A549 treated with ZK216348 at 1 μM for 4 hours (cell line): Measurements from ENCODE around the gene CFAP68. TPM values are rescaled to one million over a fixed set of nuclear protein-coding genes. Genes with fewer than 3 reads are reported as not detected.

Experiments
- total RNA-seq: library from RNA; stranded (reverse); fragments of 200-300 nt; extraction: Qiagen RNA extraction; gene quantifications from 5 replicates; pipeline ENCODE4 v1.2.3, GENCODE V29; 2022; ENCODE audit warnings: low read depth

The CFAP68 gene, protein sequence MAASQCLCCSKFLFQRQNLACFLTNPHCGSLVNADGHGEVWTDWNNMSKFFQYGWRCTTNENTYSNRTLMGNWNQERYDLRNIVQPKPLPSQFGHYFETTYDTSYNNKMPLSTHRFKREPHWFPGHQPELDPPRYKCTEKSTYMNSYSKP
- total RNA-seq = 30.8 to 38.7 TPM (median 32.5 TPM) in 5 replicates

DNA sequence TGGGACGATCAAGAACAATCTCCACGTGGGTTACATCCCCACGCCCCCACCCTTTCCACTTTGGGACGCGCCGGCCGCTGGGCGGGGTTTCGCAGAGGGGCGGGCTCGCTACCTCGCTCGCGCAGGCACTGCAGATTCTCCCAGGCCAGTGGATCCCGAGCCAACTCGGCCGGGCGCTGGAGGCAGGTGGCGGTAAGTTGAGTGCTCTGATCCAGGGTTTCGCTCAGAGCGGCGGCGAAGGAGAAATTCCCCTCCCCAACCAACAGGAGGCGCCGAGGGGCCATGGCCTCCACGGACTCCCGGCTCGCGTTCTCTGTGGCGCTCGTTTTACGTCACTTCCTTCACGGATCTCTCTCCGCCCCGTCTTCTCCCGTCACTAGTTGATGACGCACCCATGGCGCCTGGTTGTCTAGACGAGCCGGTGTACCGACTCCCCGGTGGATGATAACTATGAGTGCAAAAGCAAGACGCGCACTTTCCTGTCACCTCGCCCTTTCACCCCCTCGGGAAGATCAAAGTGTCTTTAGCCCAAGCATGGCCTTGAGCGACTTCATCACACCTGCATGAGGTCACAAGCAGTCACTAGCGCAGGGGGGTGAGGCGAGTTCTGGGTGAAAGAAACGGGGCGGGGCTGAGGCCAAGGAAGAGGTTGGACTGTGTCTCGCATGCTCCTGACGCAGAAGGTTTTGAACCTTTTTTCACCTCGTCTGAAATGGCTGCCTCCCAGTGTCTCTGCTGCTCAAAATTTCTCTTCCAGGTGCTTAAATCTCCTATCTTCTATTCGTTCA is at the start of gene CFAP68, which contains the start of gene FDXACB1:
TSS of gene CFAP68 (plus strand) at position 693 of the 788 bp plus-strand sequence. CDS start at position 713, 20 bp downstream.
TSS of gene FDXACB1 (minus strand) at position 317 of the 788 bp plus-strand sequence. CDS start at position 284, 33 bp downstream.

DNA sequence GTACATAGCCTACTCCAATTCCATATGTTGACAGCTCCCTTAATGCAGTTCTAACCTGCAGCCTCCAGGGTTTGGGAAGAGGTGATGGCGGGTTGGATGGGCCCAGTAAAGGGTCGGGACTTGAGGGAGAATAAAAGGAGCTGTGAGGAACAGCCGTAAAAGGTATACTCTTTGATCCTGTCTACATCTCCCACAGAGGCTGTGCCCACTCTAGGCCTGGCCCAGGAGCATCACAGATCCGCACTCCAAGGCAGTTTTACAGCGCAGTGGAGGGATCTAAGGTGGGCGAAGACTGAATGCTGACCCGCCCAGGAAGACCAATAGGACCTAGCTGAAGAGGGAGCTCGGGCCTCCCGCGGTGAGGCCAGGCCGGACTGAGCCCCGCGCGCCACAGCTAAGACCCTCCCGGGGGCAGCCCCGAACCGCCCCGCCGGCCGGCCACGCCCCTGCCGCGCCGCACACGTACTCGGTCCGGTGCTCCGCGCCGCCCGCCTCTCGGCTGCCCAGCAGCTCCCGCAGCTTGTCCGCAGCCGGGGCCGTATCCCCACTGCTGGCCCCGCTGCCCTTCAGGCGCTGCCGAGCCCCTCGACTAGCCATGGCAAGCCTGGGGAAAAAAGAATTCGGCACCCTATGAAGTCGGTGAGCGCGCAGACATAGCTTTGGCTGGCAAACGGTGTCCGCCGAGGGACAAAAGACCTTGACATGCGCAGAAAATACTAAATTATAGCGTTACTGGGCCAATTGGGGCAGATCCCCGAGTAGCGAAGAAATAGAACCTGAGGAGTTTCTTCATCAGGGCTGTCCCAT is 8.3 kb upstream of the CFAP68 start, which contains the start of gene ALG9:
TSS of gene ALG9 (minus strand) at position 696 of the 807 bp plus-strand sequence. CDS start at position 597, 99 bp downstream.

DNA sequence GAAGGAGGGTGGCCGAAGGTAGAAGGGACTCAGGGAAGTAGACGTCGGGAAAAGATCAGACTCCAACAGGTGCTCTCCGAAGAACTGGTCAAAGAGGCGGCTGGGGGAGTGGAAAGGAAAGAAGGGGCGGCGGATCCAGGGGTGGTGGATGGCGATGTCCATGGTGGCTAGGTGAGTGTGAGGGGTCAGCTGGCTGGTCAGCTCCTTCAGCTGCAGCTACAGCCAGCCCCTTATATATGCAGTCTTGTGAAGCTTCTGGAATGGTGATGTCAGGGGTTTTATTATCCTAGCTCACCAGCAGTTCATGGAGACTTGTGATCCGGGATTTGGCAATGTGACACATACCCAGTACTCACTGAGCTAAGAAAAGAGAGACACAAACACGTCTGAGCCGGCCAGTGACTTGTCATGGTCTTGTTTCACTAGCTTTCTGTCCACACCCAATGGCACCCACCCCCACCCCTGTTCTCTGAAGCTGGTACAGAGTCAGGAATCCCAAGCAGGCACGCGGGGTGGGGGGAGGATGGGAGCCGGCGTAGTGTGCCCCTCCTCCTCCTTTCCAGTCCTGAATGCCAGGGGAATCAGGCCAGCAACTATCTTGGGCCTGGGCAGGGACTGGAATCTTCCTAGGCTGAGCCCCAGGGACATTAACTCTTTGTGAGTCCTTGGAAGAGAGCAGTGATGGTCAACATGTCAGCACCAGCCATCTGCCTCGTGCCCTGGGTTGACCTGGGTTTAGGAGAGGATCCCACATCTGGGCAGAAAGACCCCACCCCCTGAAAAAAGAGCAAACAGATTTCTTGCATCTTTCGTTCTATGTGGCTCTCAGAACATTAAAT is 32.4 kb downstream of the CFAP68 start, which contains the start of gene CRYAB:
TSS of gene CRYAB (minus strand) at position 208 of the 839 bp plus-strand sequence. CDS start at position 162, 46 bp downstream.

DNA sequence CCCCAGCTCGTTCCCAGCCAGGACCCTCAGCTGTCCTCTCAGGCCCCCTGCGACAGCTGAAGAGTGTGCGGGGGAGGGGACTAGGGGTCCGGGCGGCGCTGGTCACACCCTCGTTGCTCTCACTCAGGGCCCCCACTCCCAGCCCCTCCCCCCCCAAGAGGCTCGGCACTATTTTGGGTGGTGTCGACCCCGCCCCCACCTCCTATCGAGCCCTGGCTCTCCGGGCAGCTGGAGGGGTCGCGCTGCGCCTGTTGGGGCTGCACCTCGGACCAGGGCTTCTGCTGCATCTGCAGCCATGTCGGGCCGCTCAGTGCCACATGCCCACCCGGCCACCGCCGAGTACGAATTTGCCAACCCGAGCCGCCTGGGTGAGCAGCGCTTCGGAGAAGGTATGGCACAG is 33.2 kb downstream of the CFAP68 start, which contains the start of gene HSPB2:
TSS of gene HSPB2 (plus strand) at position 200 of the 400 bp plus-strand sequence. CDS start at position 296, 96 bp downstream.

DNA sequence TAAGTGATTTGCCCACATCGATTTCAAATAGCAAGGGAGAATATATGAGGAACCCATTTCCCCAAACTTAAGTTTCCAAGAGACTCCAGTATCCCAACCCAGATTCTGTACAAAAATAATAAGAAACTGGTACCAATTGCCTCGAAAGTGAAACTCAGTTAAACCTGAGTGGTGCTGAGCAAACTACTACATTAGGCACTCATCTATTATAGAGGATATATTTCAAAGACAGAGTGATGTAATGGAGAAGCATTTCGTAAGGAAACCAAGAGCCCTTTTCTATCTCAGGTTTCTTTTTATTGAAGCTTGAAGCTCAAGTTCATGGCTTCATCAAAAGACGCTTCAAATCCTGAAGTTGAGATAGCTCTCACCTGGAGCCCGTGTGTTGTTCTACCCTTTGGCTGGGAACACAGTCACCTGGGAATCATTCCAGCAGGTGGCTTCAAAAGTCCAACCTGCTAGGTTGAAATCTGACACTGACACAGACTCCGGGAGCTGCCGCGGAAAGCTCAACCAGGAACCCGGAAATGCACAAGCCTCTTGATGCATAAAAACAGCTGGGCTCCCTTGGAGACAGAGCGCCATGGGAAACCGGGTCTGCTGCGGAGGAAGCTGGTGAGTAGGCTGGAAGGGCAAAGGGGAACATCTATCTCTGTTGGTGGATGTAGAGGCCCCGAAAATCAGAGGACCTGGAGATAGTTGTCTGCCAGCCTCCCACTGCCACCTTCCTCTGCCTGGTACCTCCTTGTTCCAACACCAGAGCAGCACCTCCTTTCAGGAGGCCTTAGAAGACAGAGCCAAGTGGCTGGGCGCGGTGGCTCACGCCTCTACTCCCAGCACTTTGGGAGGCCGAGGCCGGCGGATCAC is 39.3 kb downstream of the CFAP68 start, which contains the start of gene C11orf52:
TSS of gene C11orf52 (plus strand) at position 524 of the 867 bp plus-strand sequence. CDS start at position 584, 60 bp downstream.

Other genes with a start within 250 kb of the CFAP68 start
- gene PPP2R1B, start 113.2 kb upstream of the CFAP68 start, total RNA-seq = 14.7 to 20.4 TPM (median 18.1 TPM) in 5 replicates
- gene ALG9, start 8.0 kb upstream of the CFAP68 start, total RNA-seq = 16.9 to 20.2 TPM (median 18.8 TPM) in 5 replicates
- gene FDXACB1, start 376 bp upstream of the CFAP68 start, total RNA-seq = 1.4 to 2.3 TPM (median 1.6 TPM) in 5 replicates
- 6.4 to 15.9 TPM (median 9.5 TPM) in 5 replicates for gene CRYAB, start 32.2 kb downstream of the CFAP68 start, total RNA-seq
- gene HSPB2, start 33.2 kb downstream of the CFAP68 start, total RNA-seq = not detected in 5 replicates
- gene C11orf52, start 39.4 kb downstream of the CFAP68 start, total RNA-seq = not detected in 5 replicates
- gene DIXDC1, start 57.8 kb downstream of the CFAP68 start, total RNA-seq = 4.5 to 10.0 TPM (median 7.8 TPM) in 5 replicates
- gene DLAT, start 145.9 kb downstream of the CFAP68 start, total RNA-seq = 22.0 to 37.2 TPM (median 29.2 TPM) in 5 replicates
- 0.65 to 1.8 TPM (median 1.2 TPM) in 5 replicates for gene PIH1D2, start 194.5 kb downstream of the CFAP68 start, total RNA-seq
- 14.8 to 26.3 TPM (median 15.3 TPM) in 5 replicates for gene NKAPD1, start 194.8 kb downstream of the CFAP68 start, total RNA-seq
- gene TIMM8B, start 207.2 kb downstream of the CFAP68 start, total RNA-seq = 66.5 to 77.3 TPM (median 71.1 TPM) in 5 replicates
- 65.2 to 71.1 TPM (median 66.1 TPM) in 5 replicates for gene SDHD, start 207.3 kb downstream of the CFAP68 start, total RNA-seq